Measurements from ENCODE around the gene NAB2. TPM values are rescaled to one million over a fixed set of nuclear protein-coding genes. Genes with fewer than 3 reads are reported as not detected.

Gene NAB2
- total and polyA plus RNA-seq, 9 of the 15 experiments (the other 6 are each of a cell fraction or from before 2014, with no cell fraction given): 0.45 to 40.9 (median 20.4) TPM

- TF ChIP-seq NR2C2 (CRISPR knock-in tag; IDR thresholded peaks at IDR 0.05) (no peak), NR2C2 (tag; IDR thresholded peaks at IDR 0.05) (no peak; the same call in 1 of the 2 replicates), FOXK2 (conservative IDR thresholded peaks at IDR 0.05 in 1 of 2, IDR thresholded peaks at IDR 0.05 in 1 of 2; ENCODE audit: low read depth in 2 of 2) (no peak), NCOA6 (IDR thresholded peaks at IDR 0.05) (no peak), KDM1A (IDR thresholded peaks at IDR 0.05) (0 out of 4 replicates have a peak, but pooled peaks of 1 of the 2 experiments have one; percentile 5), NFE2 (IDR thresholded peaks at IDR 0.05; ENCODE audit: low read depth) (no peak), ZNF507 (tag; conservative IDR thresholded peaks at IDR 0.05) (no peak), ZFP36 (IDR thresholded peaks at IDR 0.05; ENCODE audit: low read depth, low read length, partially characterized antibody) (no peak), GATAD2A (IDR thresholded peaks at IDR 0.05) (no peak), SAFB (IDR thresholded peaks at IDR 0.05; ENCODE audit: borderline replicate concordance, low read depth, low read length) (no peak), ZNF518B (CRISPR knock-in tag; IDR thresholded peaks at IDR 0.05) (no peak), TCF7 (IDR thresholded peaks at IDR 0.05; ENCODE audit: borderline replicate concordance) (no peak), RBM34 (IDR thresholded peaks at IDR 0.05; ENCODE audit: borderline replicate concordance, insufficient read depth, low read length) (no peak), CHD4 (IDR thresholded peaks at IDR 0.05; ENCODE audit: insufficient read depth, insufficient replicate concordance, low read depth, low read length, poor library complexity, severe bottlenecking) (no peak), ZNF217 (CRISPR knock-in tag; IDR thresholded peaks at IDR 0.05) (no peak), BHLHE40 (IDR thresholded peaks at IDR 0.05; ENCODE audit: low read length) (peak; percentile 50; the same call in 1 of the 2 replicates), ZNF239 (CRISPR knock-in tag; IDR thresholded peaks at IDR 0.05) (no peak), HDAC8 (tag; IDR thresholded peaks at IDR 0.05) (no peak), PCBP2 (IDR thresholded peaks at IDR 0.05; ENCODE audit: low read depth, low read length, poor library complexity, severe bottlenecking) (no peak)
- TF ChIP-seq, protein P1, sequence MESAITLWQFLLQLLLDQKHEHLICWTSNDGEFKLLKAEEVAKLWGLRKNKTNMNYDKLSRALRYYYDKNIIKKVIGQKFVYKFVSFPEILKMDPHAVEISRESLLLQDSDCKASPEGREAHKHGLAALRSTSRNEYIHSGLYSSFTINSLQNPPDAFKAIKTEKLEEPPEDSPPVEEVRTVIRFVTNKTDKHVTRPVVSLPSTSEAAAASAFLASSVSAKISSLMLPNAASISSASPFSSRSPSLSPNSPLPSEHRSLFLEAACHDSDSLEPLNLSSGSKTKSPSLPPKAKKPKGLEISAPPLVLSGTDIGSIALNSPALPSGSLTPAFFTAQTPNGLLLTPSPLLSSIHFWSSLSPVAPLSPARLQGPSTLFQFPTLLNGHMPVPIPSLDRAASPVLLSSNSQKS (CRISPR knock-in tag; IDR thresholded peaks at IDR 0.05): no peak
- TF ChIP-seq, protein P2, sequence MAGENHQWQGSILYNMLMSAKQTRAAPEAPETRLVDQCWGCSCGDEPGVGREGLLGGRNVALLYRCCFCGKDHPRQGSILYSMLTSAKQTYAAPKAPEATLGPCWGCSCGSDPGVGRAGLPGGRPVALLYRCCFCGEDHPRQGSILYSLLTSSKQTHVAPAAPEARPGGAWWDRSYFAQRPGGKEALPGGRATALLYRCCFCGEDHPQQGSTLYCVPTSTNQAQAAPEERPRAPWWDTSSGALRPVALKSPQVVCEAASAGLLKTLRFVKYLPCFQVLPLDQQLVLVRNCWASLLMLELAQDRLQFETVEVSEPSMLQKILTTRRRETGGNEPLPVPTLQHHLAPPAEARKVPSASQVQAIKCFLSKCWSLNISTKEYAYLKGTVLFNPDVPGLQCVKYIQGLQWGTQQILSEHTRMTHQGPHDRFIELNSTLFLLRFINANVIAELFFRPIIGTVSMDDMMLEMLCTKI (IDR thresholded peaks at IDR 0.05; ENCODE audit: partially characterized antibody): no peak
Observed at GRCh38 chr12:57087010-57087690, 1.8 kb upstream of the NAB2 start (continued).

Data from K562 (cell line).